Uterus (tissue), 2 donors: ENCODE measurements around the gene BMPR2.

Experiments used
- POLR2A ChIP-seq, 2 donors: fragments of 450-650 bp; IDR thresholded peaks; one replicate each; pipeline ENCODE4 v1.6.1; 2016; ENCODE audit warnings: antibody characterized with exemption in 2 of 2, mild to moderate bottlenecking in 1 of 2, moderate library complexity in 1 of 2
- TF ChIP-seq, protein P1 (sequence below), 4 experiments: fragments of 200-600 bp in 2 of 4; fragments of 450-650 bp in 2 of 4; sonication (generic) in 2 of 4; IDR thresholded peaks; one replicate each; pipeline ENCODE4 v1.5.1; 2016 to 2019; ENCODE audit warnings: antibody characterized with exemption in 4 of 4, mild to moderate bottlenecking in 2 of 4, moderate library complexity in 1 of 4

DNA sequence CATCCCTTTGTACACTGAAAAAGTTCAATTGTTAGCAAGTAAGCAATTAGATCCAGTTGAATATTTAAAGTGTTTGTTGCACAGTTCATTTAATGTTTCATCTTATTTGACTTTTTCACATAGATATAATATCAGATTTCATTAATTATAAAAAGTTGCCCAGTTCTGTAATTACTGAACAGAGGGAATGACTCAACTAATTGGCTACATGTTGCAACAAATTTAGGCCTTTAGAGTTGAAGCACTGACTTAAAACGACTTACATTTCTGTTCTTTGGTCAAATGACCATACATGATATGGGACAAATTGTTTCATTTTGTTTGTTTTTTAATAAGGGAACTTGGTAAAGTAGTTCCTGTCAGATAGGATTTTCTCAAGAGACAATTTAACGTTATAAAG is 190.2 kb downstream of the BMPR2 start:
- TF ChIP-seq, protein P1, sequence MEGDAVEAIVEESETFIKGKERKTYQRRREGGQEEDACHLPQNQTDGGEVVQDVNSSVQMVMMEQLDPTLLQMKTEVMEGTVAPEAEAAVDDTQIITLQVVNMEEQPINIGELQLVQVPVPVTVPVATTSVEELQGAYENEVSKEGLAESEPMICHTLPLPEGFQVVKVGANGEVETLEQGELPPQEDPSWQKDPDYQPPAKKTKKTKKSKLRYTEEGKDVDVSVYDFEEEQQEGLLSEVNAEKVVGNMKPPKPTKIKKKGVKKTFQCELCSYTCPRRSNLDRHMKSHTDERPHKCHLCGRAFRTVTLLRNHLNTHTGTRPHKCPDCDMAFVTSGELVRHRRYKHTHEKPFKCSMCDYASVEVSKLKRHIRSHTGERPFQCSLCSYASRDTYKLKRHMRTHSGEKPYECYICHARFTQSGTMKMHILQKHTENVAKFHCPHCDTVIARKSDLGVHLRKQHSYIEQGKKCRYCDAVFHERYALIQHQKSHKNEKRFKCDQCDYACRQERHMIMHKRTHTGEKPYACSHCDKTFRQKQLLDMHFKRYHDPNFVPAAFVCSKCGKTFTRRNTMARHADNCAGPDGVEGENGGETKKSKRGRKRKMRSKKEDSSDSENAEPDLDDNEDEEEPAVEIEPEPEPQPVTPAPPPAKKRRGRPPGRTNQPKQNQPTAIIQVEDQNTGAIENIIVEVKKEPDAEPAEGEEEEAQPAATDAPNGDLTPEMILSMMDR (IDR thresholded peaks at IDR 0.05): no peak
- no peak for TF ChIP-seq POLR2A (IDR thresholded peaks at IDR 0.05)
